A673 (cell line): ENCODE results near the gene HBG1. TPM values are rescaled to one million over a fixed set of nuclear protein-coding genes. Genes with fewer than 3 reads are reported as not detected.

ENCODE experiments used
- BruUV-seq: library from RNA; stranded (reverse); fragments of 400-500 nt; replicated peaks from 2 replicates; lab custom pipeline; 2021; lab: Mats Ljungman, UMichigan
- CTCF ChIA-PET: fragments of 300-600 bp; sonication (Branson Sonifier 250); formaldehyde crosslinking; loops from one replicate; lab custom pipeline; 2022; ENCODE audit warnings: antibody characterized with exemption; lab: Charles Lee
- POLR2A ChIA-PET: fragments of 300-600 bp; sonication (Branson Sonifier 250); formaldehyde crosslinking; loops from one replicate; lab custom pipeline; 2022; ENCODE audit warnings: antibody characterized with exemption; ENCODE audit not compliant: low non-redundant PET; lab: Charles Lee
- DNase-seq: peaks from one replicate; pipeline ENCODE4 v3.0.0-alpha.2; 2015; ENCODE audit warnings: low spot score
- H3K27ac ChIP-seq: fragments of 200-600 bp; sonication (generic); 2 replicates; pipeline ENCODE4 v1.5.1; 2016; ENCODE audit warnings: mixed run types, low read depth, mild to moderate bottlenecking, mixed read lengths, antibody characterized with exemption, low read length; ENCODE audit not compliant: poor library complexity, severe bottlenecking
- H3K27me3 ChIP-seq: fragments of 200-600 bp; sonication (generic); replicated peaks from 2 replicates; pipeline ENCODE4 v1.6.1; 2017; ENCODE audit warnings: mixed run types, low read depth, mild to moderate bottlenecking, mixed read lengths, antibody characterized with exemption, low read length; ENCODE audit not compliant: insufficient read depth, poor library complexity
- H3K36me3 ChIP-seq: fragments of 200-600 bp; sonication (generic); 2 replicates; pipeline ENCODE4 v1.6.1; 2016; ENCODE audit warnings: mixed run types, mild to moderate bottlenecking, mixed read lengths, antibody characterized with exemption, low read length; ENCODE audit not compliant: insufficient read depth, poor library complexity, severe bottlenecking
- H3K4me1 ChIP-seq: fragments of 200-600 bp; sonication (generic); 2 replicates; pipeline ENCODE4 v1.6.1; 2017; ENCODE audit warnings: mixed run types, mild to moderate bottlenecking, mixed read lengths, antibody characterized with exemption, low read length; ENCODE audit not compliant: insufficient read depth, poor library complexity, severe bottlenecking
- H3K4me3 ChIP-seq: fragments of 200-600 bp; sonication (generic); 2 replicates; pipeline ENCODE4 v1.5.1; 2016; ENCODE audit warnings: low read depth, mixed run types, mild to moderate bottlenecking, mixed read lengths, low read length; ENCODE audit not compliant: poor library complexity, severe bottlenecking
- H3K9me3 ChIP-seq: fragments of 200-600 bp; sonication (generic); 2 replicates; pipeline ENCODE4 v1.6.1; 2016; ENCODE audit warnings: mixed run types, low read depth, mild to moderate bottlenecking, mixed read lengths, antibody characterized with exemption, low read length; ENCODE audit not compliant: poor library complexity, severe bottlenecking
- EZH2 ChIP-seq: fragments of 200-600 bp; sonication (generic); IDR thresholded peaks from 2 replicates; pipeline ENCODE4 v1.6.1; 2017; ENCODE audit warnings: borderline replicate concordance, low read depth, mild to moderate bottlenecking, mixed read lengths, antibody characterized with exemption, low read length; ENCODE audit not compliant: poor library complexity, severe bottlenecking
- intact Hi-C: fragments of 100-400 bp; cut with micrococcal nuclease; formaldehyde crosslinking; loops from one replicate; pipeline ENCODE4 v1.10.0; 2022; ENCODE audit not compliant: unreplicated experiment
- total RNA-seq: library from RNA; stranded (reverse); gene quantifications from 2 replicates; pipeline ENCODE4 v1.2.3, GENCODE V29; 2021
- TF ChIP-seq, protein P1 (sequence below): fragments of 300-800, 200-600 bp; sonication (generic); conservative IDR thresholded peaks from 2 replicates; pipeline ENCODE4 v1.5.1; 2017; ENCODE audit warnings: low read depth, mild to moderate bottlenecking, antibody characterized with exemption, low read length, moderate library complexity, mixed read lengths

HBG1 gene
- total RNA-seq, 1 experiment from 2014 or later, result not detected

DNA sequence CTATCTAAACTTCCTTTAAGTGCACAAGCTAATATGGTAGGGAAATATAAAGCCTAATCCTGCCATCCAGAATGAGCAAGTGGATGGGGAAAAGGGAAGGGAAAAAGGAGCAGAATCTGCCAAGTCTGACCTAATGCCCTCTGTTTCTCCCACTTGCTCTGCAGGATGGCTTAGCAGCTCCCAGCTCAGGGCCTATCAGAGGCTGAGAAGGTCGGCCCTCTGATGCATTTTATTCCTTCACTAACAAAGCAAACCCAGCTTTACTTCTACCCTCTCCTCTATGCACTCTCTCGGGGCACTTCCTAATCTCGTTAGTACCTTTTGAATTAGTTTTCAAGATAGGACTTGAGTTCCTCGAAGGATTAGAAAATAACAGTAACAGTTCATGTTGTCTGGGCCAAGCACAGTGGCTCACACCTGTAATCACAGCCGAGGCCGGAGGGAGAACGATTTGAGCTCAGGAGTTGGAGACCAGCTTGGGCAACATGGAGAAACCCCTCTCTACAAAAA is 39.2 kb downstream of the HBG1 start:
- Histone ChIP-seq H3K9me3 (no peaks in the 10 kb centered on the region), H3K4me1 (no peaks in the 10 kb centered on the region), H3K27ac (no peak overlapping the region), H3K36me3 (no peaks in the 10 kb centered on the region), H3K27me3 (no peaks in the 10 kb centered on the region), H3K4me3 (no peak overlapping the region)
- no peak for DNase-seq
- ChIA-PET CTCF (no interaction called here), POLR2A (no interaction called here)
- TF ChIP-seq, protein P1, sequence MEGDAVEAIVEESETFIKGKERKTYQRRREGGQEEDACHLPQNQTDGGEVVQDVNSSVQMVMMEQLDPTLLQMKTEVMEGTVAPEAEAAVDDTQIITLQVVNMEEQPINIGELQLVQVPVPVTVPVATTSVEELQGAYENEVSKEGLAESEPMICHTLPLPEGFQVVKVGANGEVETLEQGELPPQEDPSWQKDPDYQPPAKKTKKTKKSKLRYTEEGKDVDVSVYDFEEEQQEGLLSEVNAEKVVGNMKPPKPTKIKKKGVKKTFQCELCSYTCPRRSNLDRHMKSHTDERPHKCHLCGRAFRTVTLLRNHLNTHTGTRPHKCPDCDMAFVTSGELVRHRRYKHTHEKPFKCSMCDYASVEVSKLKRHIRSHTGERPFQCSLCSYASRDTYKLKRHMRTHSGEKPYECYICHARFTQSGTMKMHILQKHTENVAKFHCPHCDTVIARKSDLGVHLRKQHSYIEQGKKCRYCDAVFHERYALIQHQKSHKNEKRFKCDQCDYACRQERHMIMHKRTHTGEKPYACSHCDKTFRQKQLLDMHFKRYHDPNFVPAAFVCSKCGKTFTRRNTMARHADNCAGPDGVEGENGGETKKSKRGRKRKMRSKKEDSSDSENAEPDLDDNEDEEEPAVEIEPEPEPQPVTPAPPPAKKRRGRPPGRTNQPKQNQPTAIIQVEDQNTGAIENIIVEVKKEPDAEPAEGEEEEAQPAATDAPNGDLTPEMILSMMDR, result no peak
- no peak for TF ChIP-seq EZH2
- intact Hi-C loops, result no loop called here
- no TSS peak for BruUV-seq

DNA sequence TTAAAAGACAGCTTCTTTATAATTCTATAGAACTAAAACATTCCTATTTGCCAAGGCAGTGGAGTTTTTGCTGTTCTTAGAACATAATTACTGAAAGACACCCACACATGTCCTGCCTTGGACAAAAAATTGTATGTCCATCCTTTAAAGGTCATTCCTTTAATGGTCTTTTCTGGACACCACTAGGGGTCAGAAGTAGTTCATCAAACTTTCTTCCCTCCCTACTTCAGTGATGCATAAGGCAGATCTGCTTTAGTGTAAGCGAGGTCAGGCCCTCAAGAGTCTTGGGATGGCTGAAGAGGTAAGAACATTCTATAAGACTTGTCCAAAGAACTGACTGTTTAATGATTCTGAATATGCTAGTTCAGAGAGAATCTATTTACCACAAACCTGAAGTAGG is 44.9 kb downstream of the HBG1 start:
- ChIA-PET POLR2A (no interaction called here), CTCF (no interaction called here)
- no peaks in the 10 kb centered on the region for H3K36me3 ChIP-seq
- H3K4me1 ChIP-seq, result no peaks in the 10 kb centered on the region
- H3K27ac ChIP-seq, result no peak overlapping the region
- BruUV-seq, result no TSS peak
- intact Hi-C loops, result loop anchor here (5.0 kb wide), 1 partner anchor 178 kb away; the partner anchor contains the start of gene OR51M1
- TF ChIP-seq, protein P1, result 0 out of 2 replicates have a peak, but pooled peaks have one; percentile 24
- TF ChIP-seq EZH2, result no peak
- no peaks in the 10 kb centered on the region for H3K9me3 ChIP-seq
- H3K4me3 ChIP-seq, result no peak overlapping the region
- DNase-seq, result no peak
- H3K27me3 ChIP-seq, result no peaks in the 10 kb centered on the region

DNA sequence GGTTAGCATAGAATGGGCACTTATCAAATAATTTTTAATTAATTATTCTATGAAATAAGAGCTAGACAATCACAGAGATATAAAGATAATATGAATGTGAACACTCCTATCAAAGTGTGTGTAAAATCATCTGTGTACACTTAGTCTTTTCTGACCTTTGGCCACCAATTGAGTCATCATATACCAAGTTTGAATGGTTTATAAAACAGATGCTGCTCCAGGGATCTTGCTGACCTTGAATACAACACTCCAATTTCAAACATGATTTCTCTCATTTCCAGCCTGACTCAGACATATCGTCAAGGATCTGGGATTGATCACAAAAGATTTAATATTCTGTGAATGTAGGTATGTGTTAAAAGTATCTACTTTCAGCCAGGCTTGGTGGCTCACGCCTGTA is 46.3 kb downstream of the HBG1 start:
- ChIA-PET CTCF (no interaction called here), POLR2A (no interaction called here)
- BruUV-seq, result no TSS peak
- Histone ChIP-seq H3K27ac (no peak overlapping the region), H3K4me1 (no peaks in the 10 kb centered on the region), H3K27me3 (no peaks in the 10 kb centered on the region), H3K4me3 (no peak overlapping the region), H3K36me3 (no peaks in the 10 kb centered on the region), H3K9me3 (no peaks in the 10 kb centered on the region)
- TF ChIP-seq EZH2, result no peak
- TF ChIP-seq, protein P1, result no peak
- DNase-seq, result no peak
- intact Hi-C loops, result loop anchor here (5.0 kb wide), 1 partner anchor 179 kb away; the partner anchor contains the start of gene OR51M1
